CD4-positive, alpha-beta memory T cell (primary cell): ENCODE data around the gene ECI1. TPM values are rescaled to one million over a fixed set of nuclear protein-coding genes. Genes with fewer than 3 reads are reported as not detected.

ENCODE experiments used
- CTCF ChIA-PET: fragments of 350-600 bp; sonication (Branson Sonifier 250); formaldehyde crosslinking; loops from one replicate; lab custom pipeline; 2021; ENCODE audit warnings: inconsistent platforms; ENCODE audit not compliant: partially characterized antibody; lab: Charles Lee
- POLR2A ChIA-PET: fragments of 350-600 bp; sonication (Branson Sonifier 250); formaldehyde crosslinking; loops from one replicate; lab custom pipeline; 2021; ENCODE audit not compliant: partially characterized antibody; lab: Charles Lee
- DNase-seq, 5 donors: peaks; one replicate each; pipeline versions ENCODE4 v3.0.0 to v3.0.0-alpha.2; 2020 to 2022; ENCODE audit warnings: mixed read lengths in 1 of 5
- H3K27ac ChIP-seq: one replicate; pipeline ENCODE4 v1.7.0; 2013; ENCODE audit warnings: low read depth, low read length
- H3K27me3 ChIP-seq: 2 replicates; pipeline ENCODE4 v1.7.0; 2013; ENCODE audit warnings: mild to moderate bottlenecking, low read length, moderate library complexity; ENCODE audit not compliant: insufficient read depth
- H3K36me3 ChIP-seq: 2 replicates; pipeline ENCODE4 v1.7.0; 2013; ENCODE audit warnings: mild to moderate bottlenecking, low read length, moderate library complexity; ENCODE audit not compliant: insufficient read depth
- H3K4me1 ChIP-seq: 2 replicates; pipeline ENCODE4 v1.7.0; 2013; ENCODE audit warnings: mild to moderate bottlenecking, low read length, moderate library complexity; ENCODE audit not compliant: insufficient read depth
- H3K4me3 ChIP-seq, 2 donors: one replicate each; pipeline ENCODE4 v1.7.0; 2013; ENCODE audit warnings: low read length in 2 of 2, mild to moderate bottlenecking in 1 of 2
- H3K9me3 ChIP-seq, 2 donors: one replicate each; pipeline ENCODE4 v1.7.0; 2013; ENCODE audit warnings: low read length in 2 of 2, control low read depth in 1 of 2; ENCODE audit not compliant: control insufficient read depth in 1 of 2
- H3K27ac Mint-ChIP-seq, 7 donors: one replicate each; pipeline ENCODE4 v1.8.0; 2020 to 2021; ENCODE audit warnings: mixed read lengths in 7 of 7, mild to moderate bottlenecking in 6 of 7, inconsistent platforms in 3 of 7, moderate library complexity in 3 of 7
- H3K27me3 Mint-ChIP-seq, 2 donors: one replicate each; pipeline ENCODE4 v1.8.0; 2020 to 2021; ENCODE audit warnings: mixed read lengths in 2 of 2
- H3K36me3 Mint-ChIP-seq, 2 donors: one replicate each; pipeline ENCODE4 v1.8.0; 2020 to 2021; ENCODE audit warnings: mixed read lengths in 2 of 2, inconsistent platforms in 1 of 2, mild to moderate bottlenecking in 1 of 2
- H3K4me1 Mint-ChIP-seq, 4 donors: one replicate each; pipeline ENCODE4 v1.8.0; 2020 to 2021; ENCODE audit warnings: mixed read lengths in 4 of 4, mild to moderate bottlenecking in 1 of 4
- H3K4me3 Mint-ChIP-seq, 8 donors: one replicate each; pipeline ENCODE4 v1.8.0; 2020 to 2021; ENCODE audit warnings: mixed read lengths in 8 of 8, mild to moderate bottlenecking in 7 of 8, moderate library complexity in 6 of 8, inconsistent platforms in 3 of 8
- H3K9me3 Mint-ChIP-seq, 8 donors: one replicate each; pipeline ENCODE4 v1.8.0; 2020 to 2021; ENCODE audit warnings: mixed read lengths in 8 of 8, mild to moderate bottlenecking in 5 of 8, inconsistent platforms in 3 of 8, moderate library complexity in 1 of 8
- intact Hi-C: fragments of 100-400 bp; cut with micrococcal nuclease; formaldehyde crosslinking; loops from one replicate; pipeline ENCODE4 v1.15.1; 2023
- polyA plus RNA-seq, 2 donors: library from polyadenylated mRNA; unstranded; fragments of 300-500 nt; fragmentation: Illumina TruSeq; gene quantifications; one replicate each; pipeline ENCODE4 v1.2.3, GENCODE V29; 2021
- total RNA-seq, 2 experiments: library from RNA; stranded (reverse); gene quantifications; one replicate each; pipeline ENCODE4 v1.2.3, GENCODE V29; 2021

Gene ECI1
- total and polyA plus RNA-seq, 4 experiments from 2014 or later = 33.0 to 51.1 (median 41.0) TPM

DNA sequence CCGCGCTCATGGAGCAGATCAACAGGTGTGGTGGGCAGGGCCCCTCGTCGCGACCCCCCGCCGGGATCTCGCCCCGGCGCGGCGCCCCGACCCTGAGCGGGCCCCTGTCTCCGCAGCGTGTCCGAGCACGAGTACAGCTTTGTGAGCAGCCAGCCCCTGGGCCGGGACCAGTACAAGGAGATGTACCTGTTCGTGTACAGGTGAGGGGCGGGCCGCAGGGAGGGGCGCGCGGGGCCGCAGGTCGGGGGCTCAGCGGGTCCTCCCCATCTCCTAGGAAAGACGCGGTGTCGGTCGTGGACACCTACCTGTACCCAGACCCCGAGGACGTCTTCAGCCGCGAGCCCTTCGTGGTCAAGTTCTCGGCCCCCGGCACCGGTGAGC is 14.3 kb downstream of the ECI1 start:
- ChIA-PET POLR2A (no interaction called here), CTCF (no interaction called here)
- Mint-ChIP-seq H3K36me3 (peaks cover 5 to 13% of the 10 kb centered on the region in 2 donors), H3K4me3 (no peak overlapping the region), H3K9me3 (no peaks in the 10 kb centered on the region), H3K27ac (no peak overlapping the region), H3K27me3 (no peaks in the 10 kb centered on the region), H3K4me1 (peaks cover 0 to 9% (median 0%) of the 10 kb centered on the region in 4 donors)
- Histone ChIP-seq H3K27me3 (no peaks in the 10 kb centered on the region), H3K36me3 (peaks cover 19% of the 10 kb centered on the region), H3K4me1 (no peaks in the 10 kb centered on the region), H3K27ac (no peak overlapping the region), H3K4me3 (no peak overlapping the region), H3K9me3 (no peaks in the 10 kb centered on the region)
- no peak for DNase-seq
- intact Hi-C loops = no loop called here

DNA sequence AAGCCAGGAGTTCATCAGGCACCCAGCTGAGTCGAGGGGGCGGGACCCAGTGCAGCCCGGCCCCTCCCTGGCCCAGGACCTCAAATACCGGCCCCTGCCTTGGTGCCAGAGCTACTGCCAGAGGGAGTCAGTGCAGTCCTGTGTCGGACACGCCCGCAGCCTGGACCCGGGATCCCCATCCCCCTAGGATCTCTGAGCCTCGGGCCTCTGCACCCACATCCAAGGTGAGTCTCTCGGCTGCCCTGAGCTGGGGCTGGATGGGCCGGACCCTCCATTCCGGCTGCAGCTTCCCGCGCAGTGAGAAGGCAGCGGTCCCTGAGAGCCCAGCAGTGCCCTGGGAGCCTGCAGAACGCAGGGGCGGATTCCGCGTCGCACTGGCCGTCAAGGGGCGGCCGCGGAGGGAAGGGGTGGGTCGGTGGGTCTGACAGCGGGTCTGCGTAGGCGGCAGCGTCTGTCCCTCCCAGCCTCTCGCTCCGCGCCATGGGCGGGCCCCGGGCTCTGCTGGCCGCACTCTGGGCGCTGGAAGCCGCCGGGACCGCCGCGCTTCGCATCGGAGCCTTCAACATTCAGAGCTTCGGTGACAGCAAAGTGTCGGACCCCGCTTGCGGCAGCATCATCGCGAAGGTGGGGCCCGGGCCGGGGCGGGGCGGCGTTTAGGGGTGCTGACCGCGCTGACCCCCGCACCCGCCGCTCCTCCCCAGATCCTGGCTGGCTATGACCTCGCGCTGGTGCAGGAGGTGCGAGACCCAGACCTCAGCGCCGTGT is 14.9 kb downstream of the ECI1 start, which contains the start of gene DNASE1L2:
DNASE1L2 (plus strand) TSS at position 108 of the 765 bp plus-strand sequence; CDS start at position 481, 373 bp downstream.
- POLR2A ChIA-PET = interaction anchor here (0.9 to 1.1 kb wide), 2 partner anchors 16 to 21 kb away, joined by 3 to 5 read pairs; no protein-coding TSS in a partner anchor
- H3K4me1 Mint-ChIP-seq = peaks cover 0 to 9% (median 0%) of the 10 kb centered on the region in 4 donors
- Histone ChIP-seq H3K27ac (no peak within 1 kb of the TSS), H3K27me3 (no peaks in the 10 kb centered on the region), H3K4me3 (no peak within 1 kb of the TSS), H3K36me3 (peaks cover 24% of the 10 kb centered on the region), H3K9me3 (no peaks in the 10 kb centered on the region), H3K4me1 (no peaks in the 10 kb centered on the region)
- no peak within 1 kb of the TSS for H3K27ac Mint-ChIP-seq
- H3K4me3 Mint-ChIP-seq = no peak within 1 kb of the TSS
- CTCF ChIA-PET = no interaction called here
- no peaks in the 10 kb centered on the region for H3K9me3 Mint-ChIP-seq
- intact Hi-C loops = no loop called here
- no peaks in the 10 kb centered on the region for H3K27me3 Mint-ChIP-seq
- DNase-seq = no peak
- H3K36me3 Mint-ChIP-seq = peaks cover 5 to 15% of the 10 kb centered on the region in 2 donors

GRCh38 chr16:2235695-2236336 is 15.6 kb downstream of the ECI1 start:
- Histone ChIP-seq H3K27me3 (no peaks in the 10 kb centered on the region), H3K4me3 (no peak overlapping the region), H3K9me3 (no peaks in the 10 kb centered on the region), H3K4me1 (no peaks in the 10 kb centered on the region), H3K27ac (no peak overlapping the region), H3K36me3 (peaks cover 29% of the 10 kb centered on the region)
- intact Hi-C loops = no loop called here
- ChIA-PET POLR2A (interaction anchor here (0.9 to 1.1 kb wide), 2 partner anchors 17 to 20 kb away, joined by 3 to 5 read pairs; no protein-coding TSS in a partner anchor), CTCF (no interaction called here)
- Mint-ChIP-seq H3K27me3 (no peaks in the 10 kb centered on the region), H3K9me3 (no peaks in the 10 kb centered on the region), H3K4me1 (peaks cover 0 to 9% (median 0%) of the 10 kb centered on the region in 4 donors), H3K27ac (no peak overlapping the region), H3K36me3 (peaks cover 5 to 18% of the 10 kb centered on the region in 2 donors), H3K4me3 (no peak overlapping the region)
- no peak for DNase-seq

DNA sequence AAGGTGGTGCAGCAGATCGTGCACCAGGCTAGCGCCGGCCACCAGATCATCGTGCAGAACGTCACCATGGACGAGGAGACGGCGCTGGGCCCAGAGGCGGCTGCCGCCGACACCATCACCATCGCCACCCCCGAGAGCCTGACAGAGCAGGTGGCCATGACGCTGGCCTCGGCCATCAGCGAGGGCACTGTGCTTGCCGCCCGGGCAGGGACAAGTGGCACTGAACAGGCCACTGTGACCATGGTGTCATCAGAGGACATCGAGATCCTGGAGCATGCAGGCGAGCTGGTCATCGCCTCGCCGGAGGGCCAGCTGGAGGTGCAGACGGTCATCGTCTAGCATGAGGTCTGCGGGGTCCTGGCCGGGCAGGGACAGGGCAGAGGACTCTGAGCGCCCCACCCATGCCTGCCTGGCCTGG is 16.1 kb downstream of the ECI1 start:
- Mint-ChIP-seq H3K27me3 (no peaks in the 10 kb centered on the region), H3K4me3 (no peak overlapping the region), H3K9me3 (no peaks in the 10 kb centered on the region), H3K4me1 (peaks cover 0 to 9% (median 0%) of the 10 kb centered on the region in 4 donors), H3K36me3 (peaks cover 6 to 21% of the 10 kb centered on the region in 2 donors), H3K27ac (no peak overlapping the region)
- no peak for DNase-seq
- Histone ChIP-seq H3K27me3 (no peaks in the 10 kb centered on the region), H3K36me3 (peaks cover 29% of the 10 kb centered on the region), H3K27ac (no peak overlapping the region), H3K4me3 (no peak overlapping the region), H3K9me3 (no peaks in the 10 kb centered on the region), H3K4me1 (no peaks in the 10 kb centered on the region)
- ChIA-PET CTCF (no interaction called here), POLR2A (no interaction called here)
- intact Hi-C loops = no loop called here

GRCh38 chr16:2234813-2235170 is 16.6 kb downstream of the ECI1 start:
- Histone ChIP-seq H3K36me3 (peaks cover 33% of the 10 kb centered on the region), H3K27ac (no peak overlapping the region), H3K4me3 (no peak overlapping the region), H3K4me1 (no peaks in the 10 kb centered on the region), H3K27me3 (no peaks in the 10 kb centered on the region), H3K9me3 (no peaks in the 10 kb centered on the region)
- Mint-ChIP-seq H3K36me3 (peaks cover 10 to 26% of the 10 kb centered on the region in 2 donors), H3K9me3 (no peaks in the 10 kb centered on the region), H3K27ac (no peak overlapping the region), H3K4me1 (peaks cover 0 to 9% (median 0%) of the 10 kb centered on the region in 4 donors), H3K27me3 (peaks cover 0 to 1% of the 10 kb centered on the region in 2 donors), H3K4me3 (no peak overlapping the region)
- intact Hi-C loops = no loop called here
- DNase-seq = no peak
- ChIA-PET CTCF (no interaction called here), POLR2A (no interaction called here)

GRCh38 chr16:2233872-2234812 is 17.2 kb downstream of the ECI1 start:
- no peaks in the 10 kb centered on the region for H3K9me3 Mint-ChIP-seq
- DNase-seq = no peak
- peaks cover 0 to 9% (median 0%) of the 10 kb centered on the region in 4 donors for H3K4me1 Mint-ChIP-seq
- H3K27ac Mint-ChIP-seq = no peak overlapping the region
- peaks cover 10 to 25% of the 10 kb centered on the region in 2 donors for H3K36me3 Mint-ChIP-seq
- intact Hi-C loops = no loop called here
- H3K9me3 ChIP-seq = no peaks in the 10 kb centered on the region
- no peaks in the 10 kb centered on the region for H3K4me1 ChIP-seq
- H3K27me3 Mint-ChIP-seq = peaks cover 0 to 1% of the 10 kb centered on the region in 2 donors
- H3K36me3 ChIP-seq = peaks cover 39% of the 10 kb centered on the region
- no peak overlapping the region for H3K4me3 ChIP-seq
- no peak overlapping the region for H3K4me3 Mint-ChIP-seq
- ChIA-PET CTCF (no interaction called here), POLR2A (interaction anchor here (1.0 kb wide), 1 partner anchor 28 kb away, joined by 3 read pairs; no protein-coding TSS in a partner anchor)
- H3K27ac ChIP-seq = no peak overlapping the region
- no peaks in the 10 kb centered on the region for H3K27me3 ChIP-seq
